ENCODE results near the gene NDUFAF2.

The NDUFAF2 gene

DNA sequence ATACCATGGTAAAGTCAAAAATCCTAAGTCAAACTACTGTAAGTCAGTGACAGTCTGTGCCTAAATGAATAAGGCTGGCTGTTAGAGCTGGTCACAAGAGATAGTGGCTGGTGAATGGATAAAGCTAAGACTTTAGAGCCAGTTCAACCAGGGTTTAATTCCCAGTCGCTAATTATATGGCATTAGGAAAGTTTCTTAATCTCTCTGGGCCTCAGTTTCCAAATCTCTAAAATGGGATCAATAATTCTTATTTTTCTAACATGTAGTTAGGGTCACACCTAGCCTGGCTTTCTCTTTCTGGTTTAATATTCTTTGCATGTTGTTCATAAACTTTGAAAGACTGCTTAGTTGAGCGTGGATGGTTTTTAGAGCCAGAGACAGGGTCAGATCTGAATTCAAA, 152.5 kb downstream of the NDUFAF2 start:
- Histone ChIP-seq H3K4me3 (ENCODE audit: low read depth in 1 of 5, low read length in 5 of 5) (no peak overlapping the region), H3K9ac (ENCODE audit: low read length in 5 of 5) (no peak overlapping the region), H3K36me3 (ENCODE audit: control insufficient read depth in 5 of 5, insufficient read depth in 5 of 5, low read length in 5 of 5) (peaks cover 0 to 8% (median 0%) of the 10 kb centered on the region in 5 donors), H3K27me3 (ENCODE audit: control insufficient read depth in 5 of 5, insufficient read depth in 4 of 5, low read length in 5 of 5) (no peaks in the 10 kb centered on the region), H3K27ac (ENCODE audit: low read depth, low read length) (no peak overlapping the region), H3K9me3 (ENCODE audit: control insufficient read depth in 5 of 5, low read length in 5 of 5) (no peaks in the 10 kb centered on the region), H3K4me1 (ENCODE audit: control insufficient read depth in 5 of 5, insufficient read depth in 5 of 5, low read length in 5 of 5) (peaks cover 0 to 7% (median 3%) of the 10 kb centered on the region in 5 donors)

DNA sequence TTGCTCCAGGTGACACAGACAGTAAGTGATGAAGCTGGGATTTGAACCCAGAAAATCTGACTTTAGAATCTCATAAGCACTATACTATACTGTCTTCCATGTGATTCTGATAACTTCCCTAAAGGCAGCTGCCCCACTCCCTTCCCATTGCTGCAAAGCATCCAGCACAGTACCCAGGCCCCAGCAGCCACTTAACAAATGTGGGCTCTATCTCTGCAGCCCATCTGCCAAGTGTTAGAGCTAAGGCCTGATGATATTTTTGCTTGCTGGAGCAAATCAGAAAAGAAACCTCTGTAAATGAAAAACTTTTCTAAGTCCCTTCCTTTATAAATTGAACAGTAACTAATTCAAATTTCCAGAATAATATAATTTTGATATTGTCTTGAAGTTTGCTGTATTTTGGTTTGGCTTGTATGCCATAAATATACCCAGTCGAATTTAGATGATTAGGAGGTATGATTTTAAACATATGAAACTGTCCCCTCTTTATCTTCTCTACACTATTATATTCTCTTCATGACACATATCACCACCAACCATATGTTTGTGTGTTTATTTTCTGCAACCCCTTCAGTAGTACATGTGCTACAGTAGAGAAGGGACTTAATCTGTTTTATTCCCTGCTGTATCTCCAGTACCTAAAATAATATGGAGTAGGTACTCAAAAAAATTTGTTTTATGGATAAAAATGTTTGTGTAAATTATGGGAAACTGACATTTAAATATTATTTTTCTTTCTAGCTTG, 153.4 kb downstream of the NDUFAF2 start:
- Histone ChIP-seq H3K9me3 (ENCODE audit: control insufficient read depth in 5 of 5, low read length in 5 of 5) (no peaks in the 10 kb centered on the region), H3K4me3 (ENCODE audit: low read depth in 1 of 5, low read length in 5 of 5) (no peak overlapping the region), H3K36me3 (ENCODE audit: control insufficient read depth in 5 of 5, insufficient read depth in 5 of 5, low read length in 5 of 5) (peaks cover 0 to 13% (median 0%) of the 10 kb centered on the region in 5 donors), H3K27ac (ENCODE audit: low read depth, low read length) (no peak overlapping the region), H3K27me3 (ENCODE audit: control insufficient read depth in 5 of 5, insufficient read depth in 4 of 5, low read length in 5 of 5) (no peaks in the 10 kb centered on the region), H3K9ac (ENCODE audit: low read length in 5 of 5) (no peak overlapping the region), H3K4me1 (ENCODE audit: control insufficient read depth in 5 of 5, insufficient read depth in 5 of 5, low read length in 5 of 5) (peaks cover 0 to 7% (median 3%) of the 10 kb centered on the region in 5 donors)

DNA sequence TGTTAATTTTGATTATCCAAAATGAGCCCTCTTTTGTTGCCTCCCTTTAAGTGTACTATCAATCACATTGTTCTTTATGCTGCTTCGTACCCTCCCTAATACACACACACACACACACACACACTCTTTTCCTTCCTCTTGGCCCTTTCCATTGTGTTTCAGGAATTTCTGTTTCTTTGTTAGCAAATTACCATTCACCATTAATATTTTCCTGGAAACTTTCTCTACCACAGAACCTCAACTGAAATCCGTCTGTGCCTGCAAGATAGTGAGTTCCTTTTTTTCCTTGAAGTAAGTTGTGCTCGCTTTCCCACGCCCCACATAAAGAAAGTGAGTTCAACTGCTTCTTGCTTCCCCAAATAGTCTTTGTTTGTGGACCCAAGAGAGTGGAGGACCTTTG, 155.4 kb downstream of the NDUFAF2 start:
- Histone ChIP-seq H3K36me3 (ENCODE audit: control insufficient read depth in 5 of 5, insufficient read depth in 5 of 5, low read length in 5 of 5) (peaks cover 0 to 13% (median 0%) of the 10 kb centered on the region in 5 donors), H3K27me3 (ENCODE audit: control insufficient read depth in 5 of 5, insufficient read depth in 4 of 5, low read length in 5 of 5) (no peaks in the 10 kb centered on the region), H3K9me3 (ENCODE audit: control insufficient read depth in 5 of 5, low read length in 5 of 5) (no peaks in the 10 kb centered on the region), H3K27ac (ENCODE audit: low read depth, low read length) (no peak overlapping the region), H3K9ac (ENCODE audit: low read length in 5 of 5) (no peak overlapping the region), H3K4me3 (ENCODE audit: low read depth in 1 of 5, low read length in 5 of 5) (no peak overlapping the region), H3K4me1 (ENCODE audit: control insufficient read depth in 5 of 5, insufficient read depth in 5 of 5, low read length in 5 of 5) (peaks cover 0 to 7% (median 3%) of the 10 kb centered on the region in 5 donors)

DNA sequence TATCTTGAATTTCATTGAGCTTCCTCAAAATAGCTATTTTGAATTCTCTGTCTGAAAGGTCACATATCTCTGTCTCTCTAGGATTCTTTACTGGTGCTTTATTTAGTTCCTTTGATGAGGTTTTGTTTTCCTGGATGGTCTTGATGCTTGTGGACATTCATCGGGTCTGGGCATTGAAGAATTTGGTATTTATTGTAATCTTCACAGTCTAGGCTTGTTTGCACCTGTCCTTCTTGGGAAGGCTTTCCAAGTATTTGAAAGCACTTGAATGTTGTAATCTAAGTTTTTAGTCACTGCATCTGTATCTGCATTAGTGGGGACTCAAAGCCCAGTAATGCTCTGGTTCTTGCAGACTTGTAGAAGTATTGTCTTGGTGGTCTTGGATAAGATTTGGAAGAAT, 169.4 kb downstream of the NDUFAF2 start:
- Histone ChIP-seq H3K4me1 (ENCODE audit: control insufficient read depth in 5 of 5, insufficient read depth in 5 of 5, low read length in 5 of 5) (no peaks in the 10 kb centered on the region), H3K4me3 (ENCODE audit: low read depth in 1 of 5, low read length in 5 of 5) (no peak overlapping the region), H3K9me3 (ENCODE audit: control insufficient read depth in 5 of 5, low read length in 5 of 5) (no peaks in the 10 kb centered on the region), H3K9ac (ENCODE audit: low read length in 5 of 5) (no peak overlapping the region), H3K36me3 (ENCODE audit: control insufficient read depth in 5 of 5, insufficient read depth in 5 of 5, low read length in 5 of 5) (no peaks in the 10 kb centered on the region), H3K27ac (ENCODE audit: low read depth, low read length) (no peak overlapping the region), H3K27me3 (ENCODE audit: control insufficient read depth in 5 of 5, insufficient read depth in 4 of 5, low read length in 5 of 5) (no peaks in the 10 kb centered on the region)

DNA sequence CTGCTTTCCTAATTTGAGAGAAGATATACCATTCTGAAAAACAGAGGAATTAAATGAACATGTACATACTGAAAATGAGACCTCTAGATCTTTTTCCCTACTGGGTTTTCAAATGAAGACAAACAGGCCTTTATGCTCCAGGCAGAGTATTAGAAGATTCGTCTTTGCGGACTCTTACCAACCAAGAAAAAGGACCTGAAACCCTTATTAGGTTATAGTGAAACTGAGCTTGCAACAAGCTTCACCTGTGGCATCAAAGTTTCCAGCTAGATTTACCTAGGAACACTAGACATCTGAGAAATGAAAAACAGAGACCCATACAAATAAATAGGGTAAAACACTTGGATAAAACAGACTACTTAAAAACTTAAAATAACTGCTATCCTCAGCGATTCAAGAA, 171.0 kb downstream of the NDUFAF2 start:
- no peak overlapping the region for H3K27ac ChIP-seq (ENCODE audit: low read depth, low read length)
- no peaks in the 10 kb centered on the region for H3K9me3 ChIP-seq (ENCODE audit: control insufficient read depth in 5 of 5, low read length in 5 of 5)
- no peaks in the 10 kb centered on the region for H3K4me1 ChIP-seq (ENCODE audit: control insufficient read depth in 5 of 5, insufficient read depth in 5 of 5, low read length in 5 of 5)
- H3K36me3 ChIP-seq (ENCODE audit: control insufficient read depth in 5 of 5, insufficient read depth in 5 of 5, low read length in 5 of 5), result no peaks in the 10 kb centered on the region
- no peak overlapping the region for H3K4me3 ChIP-seq (ENCODE audit: low read depth in 1 of 5, low read length in 5 of 5)
- no peaks in the 10 kb centered on the region for H3K27me3 ChIP-seq (ENCODE audit: control insufficient read depth in 5 of 5, insufficient read depth in 4 of 5, low read length in 5 of 5)
- H3K9ac ChIP-seq (ENCODE audit: low read length in 5 of 5), result no peak overlapping the region

DNA sequence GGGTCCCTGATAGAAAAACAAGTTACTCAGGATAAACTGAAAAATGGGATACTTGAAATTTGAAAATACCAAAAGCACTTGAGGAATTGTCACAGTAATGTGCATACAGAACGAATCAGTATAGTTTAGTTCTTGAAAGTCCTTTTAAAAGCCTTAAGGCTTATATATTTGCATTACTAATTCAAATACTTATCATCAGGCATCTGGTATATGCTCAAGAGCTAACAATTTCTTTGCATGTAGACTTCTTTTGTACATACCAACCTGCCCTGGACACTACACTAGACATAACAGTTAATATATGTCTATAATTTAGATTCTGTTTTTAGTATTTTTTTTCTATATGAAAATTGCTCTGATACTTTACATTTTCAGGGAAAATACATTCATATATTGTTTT, 174.1 kb downstream of the NDUFAF2 start:
- Histone ChIP-seq H3K9me3 (ENCODE audit: control insufficient read depth in 5 of 5, low read length in 5 of 5) (no peaks in the 10 kb centered on the region), H3K27me3 (ENCODE audit: control insufficient read depth in 5 of 5, insufficient read depth in 4 of 5, low read length in 5 of 5) (no peaks in the 10 kb centered on the region), H3K36me3 (ENCODE audit: control insufficient read depth in 5 of 5, insufficient read depth in 5 of 5, low read length in 5 of 5) (peaks cover 0 to 3% (median 0%) of the 10 kb centered on the region in 5 donors), H3K27ac (ENCODE audit: low read depth, low read length) (no peak overlapping the region), H3K4me1 (ENCODE audit: control insufficient read depth in 5 of 5, insufficient read depth in 5 of 5, low read length in 5 of 5) (no peaks in the 10 kb centered on the region), H3K4me3 (ENCODE audit: low read depth in 1 of 5, low read length in 5 of 5) (no peak overlapping the region), H3K9ac (ENCODE audit: low read length in 5 of 5) (no peak overlapping the region)

DNA sequence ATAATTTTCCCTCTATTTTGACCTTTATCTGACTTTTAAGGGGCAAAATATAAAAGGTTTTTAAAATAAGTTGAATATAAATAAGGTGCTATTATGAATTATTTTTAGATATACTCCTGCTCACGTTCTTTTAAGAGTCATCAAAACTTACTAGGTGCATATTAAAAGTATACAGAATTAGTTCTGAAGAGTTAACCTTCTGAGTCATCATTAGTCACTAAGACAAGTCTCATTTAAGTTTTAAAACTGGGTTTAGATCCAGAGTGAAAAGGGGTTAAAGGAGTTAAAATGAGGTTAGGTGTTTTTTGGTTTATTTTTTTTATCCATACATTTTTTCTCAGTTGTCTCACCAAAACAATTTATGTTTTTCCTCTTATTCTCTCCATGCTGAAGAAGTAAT, 175.5 kb downstream of the NDUFAF2 start:
- no peak overlapping the region for H3K4me3 ChIP-seq (ENCODE audit: low read depth in 1 of 5, low read length in 5 of 5)
- no peaks in the 10 kb centered on the region for H3K27me3 ChIP-seq (ENCODE audit: control insufficient read depth in 5 of 5, insufficient read depth in 4 of 5, low read length in 5 of 5)
- H3K9me3 ChIP-seq (ENCODE audit: control insufficient read depth in 5 of 5, low read length in 5 of 5), result no peaks in the 10 kb centered on the region
- no peaks in the 10 kb centered on the region for H3K4me1 ChIP-seq (ENCODE audit: control insufficient read depth in 5 of 5, insufficient read depth in 5 of 5, low read length in 5 of 5)
- no peak overlapping the region for H3K27ac ChIP-seq (ENCODE audit: low read depth, low read length)
- no peak overlapping the region for H3K9ac ChIP-seq (ENCODE audit: low read length in 5 of 5)
- H3K36me3 ChIP-seq (ENCODE audit: control insufficient read depth in 5 of 5, insufficient read depth in 5 of 5, low read length in 5 of 5), result peaks cover 0 to 3% (median 0%) of the 10 kb centered on the region in 5 donors

DNA sequence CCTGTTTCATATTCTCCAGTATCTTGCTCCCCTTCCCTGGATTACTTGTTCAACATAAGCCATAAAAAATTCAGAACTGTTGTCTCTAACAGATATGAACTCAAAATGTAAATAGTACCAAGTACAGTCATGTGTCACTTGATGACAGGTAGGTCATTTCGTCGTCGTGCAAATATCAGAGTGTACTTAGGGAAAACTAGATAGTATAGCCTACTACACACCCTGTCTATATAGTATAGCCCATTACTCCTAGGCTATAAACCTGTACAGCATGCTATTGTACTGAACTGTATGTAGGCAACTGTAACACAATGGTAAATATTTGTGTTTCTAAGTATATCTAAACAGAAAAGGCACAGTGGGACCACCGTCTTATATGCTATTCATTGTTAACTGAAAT, 178.1 kb downstream of the NDUFAF2 start:
- H3K9ac ChIP-seq (ENCODE audit: low read length in 5 of 5), result no peak overlapping the region
- H3K4me3 ChIP-seq (ENCODE audit: low read depth in 1 of 5, low read length in 5 of 5), result no peak overlapping the region
- H3K36me3 ChIP-seq (ENCODE audit: control insufficient read depth in 5 of 5, insufficient read depth in 5 of 5, low read length in 5 of 5), result peaks cover 0 to 3% (median 0%) of the 10 kb centered on the region in 5 donors
- H3K27me3 ChIP-seq (ENCODE audit: control insufficient read depth in 5 of 5, insufficient read depth in 4 of 5, low read length in 5 of 5), result no peaks in the 10 kb centered on the region
- no peaks in the 10 kb centered on the region for H3K4me1 ChIP-seq (ENCODE audit: control insufficient read depth in 5 of 5, insufficient read depth in 5 of 5, low read length in 5 of 5)
- no peak overlapping the region for H3K27ac ChIP-seq (ENCODE audit: low read depth, low read length)
- no peaks in the 10 kb centered on the region for H3K9me3 ChIP-seq (ENCODE audit: control insufficient read depth in 5 of 5, low read length in 5 of 5)

DNA sequence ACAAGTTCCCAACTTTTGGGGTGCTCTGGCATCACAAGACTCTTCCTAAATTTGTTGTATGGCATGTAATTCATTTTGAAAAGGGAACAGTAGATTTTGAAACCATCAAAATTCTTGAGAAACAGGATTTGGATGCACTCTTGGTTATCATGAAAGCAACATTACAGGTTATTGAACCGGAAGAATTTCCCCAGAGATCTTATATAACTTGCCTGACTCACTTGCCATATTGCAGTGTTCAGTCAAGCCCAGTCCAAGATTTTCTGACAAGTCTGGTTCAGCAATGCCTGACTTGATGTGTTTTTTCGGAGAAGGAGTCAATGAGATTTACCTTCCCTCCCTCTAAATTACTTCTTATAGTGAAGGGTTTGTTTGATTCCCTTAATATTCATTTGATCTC, 185.3 kb downstream of the NDUFAF2 start:
- Histone ChIP-seq H3K27ac (ENCODE audit: low read depth, low read length) (no peak overlapping the region), H3K4me1 (ENCODE audit: control insufficient read depth in 5 of 5, insufficient read depth in 5 of 5, low read length in 5 of 5) (no peaks in the 10 kb centered on the region), H3K9ac (ENCODE audit: low read length in 5 of 5) (no peak overlapping the region), H3K36me3 (ENCODE audit: control insufficient read depth in 5 of 5, insufficient read depth in 5 of 5, low read length in 5 of 5) (no peaks in the 10 kb centered on the region), H3K9me3 (ENCODE audit: control insufficient read depth in 5 of 5, low read length in 5 of 5) (no peaks in the 10 kb centered on the region), H3K4me3 (ENCODE audit: low read depth in 1 of 5, low read length in 5 of 5) (no peak overlapping the region), H3K27me3 (ENCODE audit: control insufficient read depth in 5 of 5, insufficient read depth in 4 of 5, low read length in 5 of 5) (no peaks in the 10 kb centered on the region)

DNA sequence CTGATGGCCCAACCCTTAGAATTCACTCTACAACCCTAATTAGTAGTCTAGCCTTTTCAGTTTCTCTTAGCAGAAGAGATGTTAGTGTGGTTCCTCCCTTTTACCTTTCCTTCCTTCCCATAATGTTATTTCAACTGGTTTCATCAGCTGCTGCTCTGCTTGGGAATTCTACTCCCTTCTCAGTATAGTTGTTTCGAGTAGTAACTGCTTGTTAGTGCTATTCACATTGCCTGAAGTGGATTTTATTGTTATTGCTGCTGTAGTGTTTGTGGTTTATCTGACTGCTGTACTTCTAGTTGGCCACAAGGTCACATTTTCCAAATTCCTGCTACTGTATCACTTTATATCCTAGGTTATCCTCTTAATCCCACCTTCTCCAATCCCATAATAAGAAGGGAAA, 187.6 kb downstream of the NDUFAF2 start:
- Histone ChIP-seq H3K27ac (ENCODE audit: low read depth, low read length) (no peak overlapping the region), H3K9me3 (ENCODE audit: control insufficient read depth in 5 of 5, low read length in 5 of 5) (no peaks in the 10 kb centered on the region), H3K4me1 (ENCODE audit: control insufficient read depth in 5 of 5, insufficient read depth in 5 of 5, low read length in 5 of 5) (no peaks in the 10 kb centered on the region), H3K36me3 (ENCODE audit: control insufficient read depth in 5 of 5, insufficient read depth in 5 of 5, low read length in 5 of 5) (no peaks in the 10 kb centered on the region), H3K27me3 (ENCODE audit: control insufficient read depth in 5 of 5, insufficient read depth in 4 of 5, low read length in 5 of 5) (no peaks in the 10 kb centered on the region), H3K9ac (ENCODE audit: low read length in 5 of 5) (no peak overlapping the region), H3K4me3 (ENCODE audit: low read depth in 1 of 5, low read length in 5 of 5) (no peak overlapping the region)
